Measurements from ENCODE around the gene TAX1BP1.

GRCh38 chr7:27753863-27754262 is 13.9 kb downstream of the TAX1BP1 start:
- TF ChIP-seq MAX (IDR thresholded peaks at IDR 0.05; ENCODE audit: insufficient read depth, insufficient read length) (no peak), CTCF (IDR thresholded peaks at IDR 0.05; ENCODE audit: extremely low read depth in 1 of 2, insufficient read depth in 1 of 2, low read depth in 1 of 2, low read length in 2 of 2) (no peak), POLR2AphosphoS5 (IDR thresholded peaks at IDR 0.05; ENCODE audit: insufficient read depth, low read depth, low read length) (no peak)

Measured in endothelial cell of umbilical vein (primary cell).